ENCODE measurements around the gene BRINP2.

Gene BRINP2

DNA sequence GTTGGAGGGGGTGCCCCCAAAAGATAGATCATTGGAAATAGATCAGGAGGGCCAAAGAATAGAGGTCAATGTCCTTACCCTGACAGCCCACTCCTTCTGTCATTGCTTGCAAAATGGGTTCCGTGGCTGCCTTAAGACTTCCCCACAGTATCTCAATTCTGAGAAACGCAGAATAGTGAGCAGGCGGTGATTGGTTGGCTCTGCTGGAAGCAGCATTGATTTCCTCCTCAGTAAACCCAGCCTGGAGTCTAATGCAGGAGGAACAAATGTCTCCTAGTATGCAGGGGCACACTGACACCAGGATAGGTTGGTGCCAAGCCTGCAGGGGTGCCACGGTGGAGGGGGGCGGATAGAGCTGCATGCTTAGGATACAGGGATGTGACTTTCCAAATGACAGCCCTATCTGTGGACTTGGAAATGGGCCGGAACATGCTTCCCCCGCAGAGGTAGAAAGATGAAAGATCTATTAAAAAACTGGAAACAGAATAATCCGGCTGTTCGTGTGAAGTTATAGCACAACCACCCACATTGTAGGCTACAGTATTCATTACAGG lies 76.9 kb downstream of the BRINP2 start:
- no peaks in the 10 kb centered on the region for H3K36me3 ChIP-seq (ENCODE audit: control insufficient read depth, insufficient read depth, low read length)
- no peaks in the 10 kb centered on the region for H3K9me3 ChIP-seq (ENCODE audit: control insufficient read depth, insufficient read depth, low read length)
- no peaks in the 10 kb centered on the region for H3K27me3 ChIP-seq (ENCODE audit: control insufficient read depth, insufficient read depth, low read length)
- no peak overlapping the region for H3K4me3 ChIP-seq (ENCODE audit: low read depth, low read length)
- no peak overlapping the region for H3K9ac ChIP-seq (ENCODE audit: low read depth, low read length)
- peaks cover 3% of the 10 kb centered on the region; the same call in 1 of the 2 replicates for H3K4me1 ChIP-seq (ENCODE audit: control insufficient read depth, insufficient read depth, low read length)
- no peak overlapping the region for H3K27ac ChIP-seq (ENCODE audit: low read depth, low read length)

DNA sequence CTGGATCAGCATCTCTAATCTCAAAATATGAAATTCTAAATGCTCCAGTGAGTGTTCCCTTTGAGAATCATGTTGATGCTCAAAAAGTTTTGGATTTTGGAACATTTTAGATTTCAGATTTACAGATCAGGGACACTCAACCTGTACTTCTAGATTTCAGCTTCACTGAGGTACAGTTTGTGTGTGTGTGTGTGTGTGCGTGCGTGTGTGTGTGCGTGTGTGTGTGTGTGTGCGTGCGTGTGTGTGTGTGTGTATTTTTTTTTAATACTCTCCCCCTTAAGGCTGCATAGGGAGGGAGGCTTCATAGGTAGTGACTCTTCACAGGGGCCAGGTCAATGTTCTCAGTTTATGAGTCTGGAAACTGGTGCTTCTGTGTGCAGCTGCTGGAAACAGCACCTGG lies 77.5 kb downstream of the BRINP2 start:
- H3K4me1 ChIP-seq (ENCODE audit: control insufficient read depth, insufficient read depth, low read length) = peaks cover 3% of the 10 kb centered on the region; the same call in 1 of the 2 replicates
- no peaks in the 10 kb centered on the region for H3K36me3 ChIP-seq (ENCODE audit: control insufficient read depth, insufficient read depth, low read length)
- no peak overlapping the region for H3K4me3 ChIP-seq (ENCODE audit: low read depth, low read length)
- H3K9ac ChIP-seq (ENCODE audit: low read depth, low read length) = no peak overlapping the region
- no peak overlapping the region for H3K27ac ChIP-seq (ENCODE audit: low read depth, low read length)
- no peaks in the 10 kb centered on the region for H3K27me3 ChIP-seq (ENCODE audit: control insufficient read depth, insufficient read depth, low read length)
- no peaks in the 10 kb centered on the region for H3K9me3 ChIP-seq (ENCODE audit: control insufficient read depth, insufficient read depth, low read length)

DNA sequence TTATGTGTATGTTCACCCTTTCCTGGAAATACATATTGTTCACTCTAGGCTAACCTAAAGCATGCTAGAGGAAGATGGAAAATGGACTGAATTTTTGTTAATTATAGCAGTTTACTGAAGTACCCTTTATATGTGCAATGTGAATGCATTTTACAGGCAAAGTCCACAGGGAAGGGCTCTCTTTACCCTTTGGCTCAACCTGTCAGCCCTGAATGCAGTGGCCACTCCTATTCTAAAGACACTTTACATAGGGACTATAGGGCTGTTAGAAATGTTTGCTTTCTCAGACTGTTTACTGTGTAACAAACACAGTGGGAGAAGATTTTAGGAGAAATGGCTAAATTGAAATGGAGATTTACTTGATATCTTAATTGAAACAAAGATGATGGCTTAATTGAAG lies 78.5 kb downstream of the BRINP2 start:
- peaks cover 3% of the 10 kb centered on the region; the same call in 1 of the 2 replicates for H3K4me1 ChIP-seq (ENCODE audit: control insufficient read depth, insufficient read depth, low read length)

DNA sequence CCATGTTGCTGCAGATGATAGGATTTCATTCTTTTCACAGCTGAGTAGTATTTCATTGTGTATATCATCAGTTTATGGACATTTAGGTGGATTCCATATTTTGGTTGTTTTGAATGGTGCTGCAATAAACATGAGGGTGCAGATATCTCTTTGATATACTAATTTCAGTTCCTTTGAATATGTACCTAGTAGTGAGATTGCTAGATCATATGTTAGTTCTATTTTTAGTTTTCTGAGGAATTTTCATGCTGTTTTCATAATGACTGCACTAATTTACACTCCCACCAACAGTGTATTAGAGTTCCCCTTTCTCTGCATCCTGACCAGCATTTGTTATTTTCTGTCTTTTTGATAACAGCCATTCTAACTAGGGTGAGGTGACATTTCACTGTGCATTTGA lies 82.1 kb downstream of the BRINP2 start:
- H3K27me3 ChIP-seq (ENCODE audit: control insufficient read depth, insufficient read depth, low read length) = no peaks in the 10 kb centered on the region
- no peak overlapping the region for H3K4me3 ChIP-seq (ENCODE audit: low read depth, low read length)
- H3K9me3 ChIP-seq (ENCODE audit: control insufficient read depth, insufficient read depth, low read length) = no peaks in the 10 kb centered on the region
- H3K4me1 ChIP-seq (ENCODE audit: control insufficient read depth, insufficient read depth, low read length) = no peaks in the 10 kb centered on the region
- H3K9ac ChIP-seq (ENCODE audit: low read depth, low read length) = no peak overlapping the region
- no peaks in the 10 kb centered on the region for H3K36me3 ChIP-seq (ENCODE audit: control insufficient read depth, insufficient read depth, low read length)
- no peak overlapping the region for H3K27ac ChIP-seq (ENCODE audit: low read depth, low read length)

More for the DNA sequence above, 78.5 kb downstream of the BRINP2 start:
- Histone ChIP-seq H3K9ac (ENCODE audit: low read depth, low read length) (no peak overlapping the region), H3K27me3 (ENCODE audit: control insufficient read depth, insufficient read depth, low read length) (no peaks in the 10 kb centered on the region), H3K27ac (ENCODE audit: low read depth, low read length) (no peak overlapping the region), H3K9me3 (ENCODE audit: control insufficient read depth, insufficient read depth, low read length) (no peaks in the 10 kb centered on the region), H3K4me3 (ENCODE audit: low read depth, low read length) (no peak overlapping the region), H3K36me3 (ENCODE audit: control insufficient read depth, insufficient read depth, low read length) (no peaks in the 10 kb centered on the region)

DNA sequence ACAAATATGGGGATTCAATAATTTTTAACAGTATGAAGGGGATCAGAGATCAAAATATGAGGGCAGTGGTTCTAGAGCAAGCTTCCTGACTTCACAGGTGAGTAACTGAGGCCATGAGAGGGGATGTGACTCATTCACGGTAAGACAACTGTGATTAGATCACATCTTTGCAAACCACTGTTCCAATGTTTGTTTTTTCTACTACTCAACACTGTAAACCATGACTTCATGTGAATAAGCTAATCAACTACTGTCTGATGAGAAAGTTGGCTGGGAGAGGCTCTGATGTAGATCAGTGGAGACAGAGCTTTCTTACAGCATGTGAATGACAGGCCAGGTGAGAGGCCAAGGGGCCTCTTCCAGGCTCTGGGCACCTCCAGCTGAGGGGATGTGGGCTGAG lies 84.7 kb downstream of the BRINP2 start:
- H3K9ac ChIP-seq (ENCODE audit: low read depth, low read length) = no peak overlapping the region
- no peak overlapping the region for H3K4me3 ChIP-seq (ENCODE audit: low read depth, low read length)
- H3K27me3 ChIP-seq (ENCODE audit: control insufficient read depth, insufficient read depth, low read length) = no peaks in the 10 kb centered on the region

DNA sequence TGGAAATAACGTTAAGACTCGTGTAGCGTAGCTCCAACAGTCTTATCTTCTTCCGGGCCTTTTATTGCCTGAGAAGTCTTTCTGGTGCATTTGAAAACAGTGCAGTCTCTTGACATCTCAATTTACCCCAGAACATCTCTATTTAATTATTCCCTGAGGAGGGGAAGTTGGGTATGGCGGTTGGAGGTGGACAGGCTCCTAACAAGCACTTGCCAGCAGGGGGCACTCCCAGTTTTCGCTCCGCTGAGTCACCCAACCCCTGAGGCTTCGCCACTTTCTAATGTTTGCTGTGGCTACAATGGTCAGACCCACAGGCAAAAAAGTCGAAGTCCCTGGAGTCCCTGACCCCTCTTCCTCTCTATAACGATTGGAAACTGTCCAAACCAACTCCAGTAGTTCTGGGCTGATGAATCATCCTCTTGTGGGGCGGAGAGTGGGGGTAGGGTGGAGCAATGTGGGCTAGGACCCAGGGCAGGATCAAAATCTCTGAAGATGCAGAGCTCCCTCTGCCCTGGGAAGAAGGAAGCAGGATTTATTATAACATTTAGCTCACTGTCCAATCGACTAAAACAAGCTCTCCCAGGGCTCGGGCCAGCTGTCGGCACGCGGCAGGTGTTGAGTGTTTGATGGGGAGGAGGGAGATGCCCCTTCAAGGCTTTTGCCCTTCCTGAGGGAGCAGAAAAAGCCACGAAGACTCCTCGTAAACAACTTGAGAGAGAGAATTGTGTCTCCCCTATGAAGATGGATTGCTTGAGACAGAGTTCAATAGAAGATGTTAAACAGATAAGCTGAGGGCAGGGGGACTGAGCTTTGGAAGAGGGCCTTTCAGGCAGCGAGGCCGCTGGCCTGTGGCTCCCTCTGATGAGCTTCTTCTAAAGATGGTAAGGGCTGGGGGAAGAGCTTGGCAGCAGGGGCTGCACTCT lies 85.7 kb downstream of the BRINP2 start:
- no peaks in the 10 kb centered on the region for H3K27me3 ChIP-seq (ENCODE audit: control insufficient read depth, insufficient read depth, low read length)

More for the DNA sequence above, 84.7 kb downstream of the BRINP2 start:
- no peak overlapping the region for H3K27ac ChIP-seq (ENCODE audit: low read depth, low read length)
- no peaks in the 10 kb centered on the region for H3K4me1 ChIP-seq (ENCODE audit: control insufficient read depth, insufficient read depth, low read length)
- H3K36me3 ChIP-seq (ENCODE audit: control insufficient read depth, insufficient read depth, low read length) = no peaks in the 10 kb centered on the region
- H3K9me3 ChIP-seq (ENCODE audit: control insufficient read depth, insufficient read depth, low read length) = no peaks in the 10 kb centered on the region

DNA sequence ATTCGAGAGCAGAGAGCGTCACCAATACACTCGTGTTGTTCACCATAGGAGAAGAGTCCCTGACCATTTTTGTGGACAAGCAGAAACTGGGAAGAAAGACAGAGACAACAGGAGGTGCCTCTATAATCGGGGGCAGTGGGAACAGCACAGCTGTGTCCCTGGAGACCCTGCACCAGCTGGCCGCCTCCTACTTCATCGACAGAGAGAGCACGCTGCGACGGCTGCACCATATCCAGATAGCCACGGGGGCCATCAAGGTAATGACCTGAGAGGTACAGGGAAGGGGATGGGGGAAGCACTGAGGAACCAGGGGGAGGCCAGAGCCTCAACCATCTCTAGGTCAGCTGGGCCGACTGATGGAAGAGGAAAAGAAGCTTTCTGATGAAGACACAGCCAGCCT lies 86.4 kb downstream of the BRINP2 start:
- no peak overlapping the region for H3K27ac ChIP-seq (ENCODE audit: low read depth, low read length)
- H3K36me3 ChIP-seq (ENCODE audit: control insufficient read depth, insufficient read depth, low read length) = no peaks in the 10 kb centered on the region
- H3K27me3 ChIP-seq (ENCODE audit: control insufficient read depth, insufficient read depth, low read length) = no peaks in the 10 kb centered on the region
- H3K4me3 ChIP-seq (ENCODE audit: low read depth, low read length) = no peak overlapping the region
- no peaks in the 10 kb centered on the region for H3K4me1 ChIP-seq (ENCODE audit: control insufficient read depth, insufficient read depth, low read length)
- H3K9ac ChIP-seq (ENCODE audit: low read depth, low read length) = no peak overlapping the region
- H3K9me3 ChIP-seq (ENCODE audit: control insufficient read depth, insufficient read depth, low read length) = no peaks in the 10 kb centered on the region

More for the DNA sequence above, 85.7 kb downstream of the BRINP2 start:
- Histone ChIP-seq H3K4me1 (ENCODE audit: control insufficient read depth, insufficient read depth, low read length) (no peaks in the 10 kb centered on the region), H3K9ac (ENCODE audit: low read depth, low read length) (no peak overlapping the region), H3K4me3 (ENCODE audit: low read depth, low read length) (no peak overlapping the region), H3K9me3 (ENCODE audit: control insufficient read depth, insufficient read depth, low read length) (no peaks in the 10 kb centered on the region), H3K36me3 (ENCODE audit: control insufficient read depth, insufficient read depth, low read length) (no peaks in the 10 kb centered on the region), H3K27ac (ENCODE audit: low read depth, low read length) (no peak overlapping the region)

DNA sequence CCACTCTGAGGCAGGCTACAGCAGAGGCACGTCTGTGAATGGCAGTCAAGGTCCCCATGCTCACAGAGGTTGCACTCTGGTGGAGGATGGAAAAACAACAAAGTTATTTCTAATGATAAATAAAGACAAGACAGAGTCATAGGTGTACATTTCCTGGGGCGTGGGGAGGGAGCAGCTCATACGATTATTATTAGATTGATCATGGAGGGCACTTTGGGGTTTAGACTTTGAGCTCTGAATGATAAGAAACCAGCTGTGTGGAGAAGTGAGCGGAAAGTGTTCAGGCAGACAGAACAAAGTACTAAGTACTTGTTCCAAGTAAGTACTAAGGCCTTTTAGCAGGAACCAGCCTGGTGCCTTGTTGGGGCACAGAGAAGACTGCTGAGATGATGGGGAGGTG lies 86.8 kb downstream of the BRINP2 start:
- no peak overlapping the region for H3K27ac ChIP-seq (ENCODE audit: low read depth, low read length)
- H3K9me3 ChIP-seq (ENCODE audit: control insufficient read depth, insufficient read depth, low read length) = no peaks in the 10 kb centered on the region
- no peaks in the 10 kb centered on the region for H3K36me3 ChIP-seq (ENCODE audit: control insufficient read depth, insufficient read depth, low read length)
- no peak overlapping the region for H3K4me3 ChIP-seq (ENCODE audit: low read depth, low read length)
- no peaks in the 10 kb centered on the region for H3K27me3 ChIP-seq (ENCODE audit: control insufficient read depth, insufficient read depth, low read length)
- H3K9ac ChIP-seq (ENCODE audit: low read depth, low read length) = no peak overlapping the region
- H3K4me1 ChIP-seq (ENCODE audit: control insufficient read depth, insufficient read depth, low read length) = no peaks in the 10 kb centered on the region

DNA sequence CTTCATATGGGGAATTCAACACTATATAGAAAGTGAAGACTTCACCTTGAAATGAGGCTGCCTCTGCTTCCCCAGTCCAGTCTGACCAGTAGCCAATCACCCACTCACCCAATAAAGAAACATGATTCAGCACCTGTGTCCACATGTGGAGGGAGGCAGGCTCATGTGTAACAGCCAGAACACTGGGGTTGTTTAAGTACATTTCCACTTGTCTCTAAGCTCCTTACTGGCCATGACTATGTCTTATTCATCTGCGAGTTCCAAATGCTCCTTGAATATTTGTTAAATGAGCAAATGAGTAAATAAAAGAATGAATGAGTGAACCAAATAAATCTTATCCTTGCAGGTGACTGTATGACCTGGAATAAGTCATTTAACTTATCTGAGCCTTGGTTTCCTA lies 100.1 kb downstream of the BRINP2 start:
- H3K27ac ChIP-seq (ENCODE audit: low read depth, low read length) = no peak overlapping the region
- H3K9ac ChIP-seq (ENCODE audit: low read depth, low read length) = no peak overlapping the region
- H3K36me3 ChIP-seq (ENCODE audit: control insufficient read depth, insufficient read depth, low read length) = no peaks in the 10 kb centered on the region

DNA sequence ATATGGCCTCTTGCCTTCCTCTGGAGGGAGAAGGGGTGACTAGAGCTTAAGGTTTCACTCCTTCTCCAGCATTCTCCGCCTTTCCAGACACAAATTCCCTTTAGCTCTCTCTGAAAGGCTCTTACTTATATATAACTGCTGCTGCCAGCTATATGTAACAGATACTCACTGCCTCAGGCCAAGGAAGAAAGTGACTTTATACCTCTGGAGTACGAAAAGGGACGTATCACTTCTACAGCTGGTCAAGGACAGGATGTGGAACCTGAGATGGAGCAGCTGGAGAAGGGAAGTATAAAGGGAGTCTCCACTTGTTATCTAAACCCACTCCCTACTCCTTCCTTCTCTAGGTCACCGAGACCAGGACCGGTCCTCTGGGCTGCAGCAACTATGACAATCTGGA lies 102.4 kb downstream of the BRINP2 start:
- Histone ChIP-seq H3K4me3 (ENCODE audit: low read depth, low read length) (no peak overlapping the region), H3K4me1 (ENCODE audit: control insufficient read depth, insufficient read depth, low read length) (no peaks in the 10 kb centered on the region), H3K9ac (ENCODE audit: low read depth, low read length) (no peak overlapping the region), H3K9me3 (ENCODE audit: control insufficient read depth, insufficient read depth, low read length) (no peaks in the 10 kb centered on the region), H3K36me3 (ENCODE audit: control insufficient read depth, insufficient read depth, low read length) (no peaks in the 10 kb centered on the region), H3K27ac (ENCODE audit: low read depth, low read length) (no peak overlapping the region), H3K27me3 (ENCODE audit: control insufficient read depth, insufficient read depth, low read length) (no peaks in the 10 kb centered on the region; the same call in 1 of the 2 replicates)

More for the DNA sequence above, 100.1 kb downstream of the BRINP2 start:
- Histone ChIP-seq H3K9me3 (ENCODE audit: control insufficient read depth, insufficient read depth, low read length) (no peaks in the 10 kb centered on the region), H3K27me3 (ENCODE audit: control insufficient read depth, insufficient read depth, low read length) (no peaks in the 10 kb centered on the region; the same call in 1 of the 2 replicates), H3K4me3 (ENCODE audit: low read depth, low read length) (no peak overlapping the region), H3K4me1 (ENCODE audit: control insufficient read depth, insufficient read depth, low read length) (no peaks in the 10 kb centered on the region)

DNA sequence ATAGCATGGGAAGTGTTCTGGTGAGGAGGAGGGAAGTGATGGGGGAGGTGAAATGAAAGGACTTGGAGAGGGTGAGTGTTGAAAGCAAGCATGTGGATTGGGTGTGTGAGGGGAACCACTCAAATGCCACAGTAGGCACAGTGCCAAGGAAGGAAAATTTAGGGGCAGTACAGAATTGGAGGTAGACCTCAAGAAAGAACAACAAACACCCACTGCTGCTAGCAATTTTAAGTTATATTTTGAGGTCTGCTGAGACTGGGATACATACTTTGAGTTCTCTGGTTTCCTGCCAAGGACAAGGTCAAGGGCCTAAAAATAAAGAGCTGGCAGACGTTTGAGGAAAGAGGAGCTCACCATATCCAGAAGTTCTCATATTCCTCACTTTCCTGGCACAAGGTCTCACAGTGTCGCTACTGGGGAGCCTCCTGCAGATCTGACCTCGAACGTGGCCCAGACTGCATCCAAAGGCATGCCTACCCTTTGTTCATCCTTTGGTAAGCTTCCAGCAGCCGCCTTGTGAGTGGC lies 104.0 kb downstream of the BRINP2 start:
- H3K9ac ChIP-seq (ENCODE audit: low read depth, low read length) = no peak overlapping the region
- no peaks in the 10 kb centered on the region; the same call in 1 of the 2 replicates for H3K27me3 ChIP-seq (ENCODE audit: control insufficient read depth, insufficient read depth, low read length)
- H3K36me3 ChIP-seq (ENCODE audit: control insufficient read depth, insufficient read depth, low read length) = no peaks in the 10 kb centered on the region
- H3K4me3 ChIP-seq (ENCODE audit: low read depth, low read length) = no peak overlapping the region
- no peaks in the 10 kb centered on the region for H3K4me1 ChIP-seq (ENCODE audit: control insufficient read depth, insufficient read depth, low read length)
- H3K9me3 ChIP-seq (ENCODE audit: control insufficient read depth, insufficient read depth, low read length) = no peaks in the 10 kb centered on the region
- no peak overlapping the region for H3K27ac ChIP-seq (ENCODE audit: low read depth, low read length)

Data from HUES48 (cell line).